ENCODE measurements around the gene WIPF3.
A peak's percentile ranks its signal among the peaks of the same experiment; 100 is the strongest.

Gene WIPF3

GRCh38 chr7:29806208-29806994 is at the start of gene WIPF3:
Gene WIPF3 (plus strand): TSS chr7:29806508. CDS start chr7:29834725, 28,217 bp downstream.
- peak in 8 of 10 donors; percentile 17 to 91 (median 32) for DNase-seq
- intact Hi-C loops (cut with DNase I), result no loop called here

GRCh38 chr7:29763266-29763665 is 43.0 kb upstream of the WIPF3 start:
- DNase-seq, result no peak
- intact Hi-C loops (cut with DNase I), result no loop called here

DNA sequence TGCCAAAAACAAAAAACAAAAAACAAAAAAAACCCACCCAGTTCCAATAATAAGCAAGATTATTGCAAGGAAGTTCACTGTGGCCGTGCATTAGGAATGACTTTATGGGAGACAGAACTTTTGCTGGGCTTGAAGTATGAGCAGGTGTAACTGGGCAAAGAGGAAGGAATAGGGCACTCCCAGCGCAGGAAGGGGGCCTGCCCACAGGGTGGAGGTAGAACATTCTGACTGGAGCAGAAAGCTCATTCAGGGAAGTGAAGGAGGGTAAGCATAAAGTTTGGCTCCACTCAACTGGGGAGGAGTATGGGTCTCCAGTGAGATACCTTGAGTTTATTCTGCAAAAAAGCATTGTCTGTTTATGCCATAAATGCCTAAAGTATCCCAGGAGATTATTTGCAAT is 42.1 kb upstream of the WIPF3 start:
- no peak for DNase-seq
- intact Hi-C loops (cut with DNase I), result no loop called here

DNA sequence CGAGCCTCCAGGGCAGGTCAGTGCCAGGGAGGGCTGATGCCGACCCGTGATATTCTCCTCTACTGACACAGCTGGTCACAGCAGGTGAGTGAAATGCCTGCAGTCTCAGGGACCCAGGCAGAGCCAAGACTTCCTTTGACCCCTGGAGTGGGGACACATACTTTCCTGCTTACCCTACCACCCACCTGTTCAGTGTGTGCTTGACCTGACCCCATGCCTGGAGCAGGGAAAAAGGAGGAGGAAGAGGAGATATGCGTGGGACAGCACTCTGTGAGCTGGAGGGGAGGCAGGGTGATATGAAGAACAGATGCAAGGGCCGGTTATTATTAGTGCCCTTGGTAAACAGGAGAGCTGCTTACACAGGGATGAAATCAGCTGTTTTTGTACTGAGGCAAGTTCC is 40.8 kb upstream of the WIPF3 start:
- intact Hi-C loops (cut with DNase I), result no loop called here
- no peak for DNase-seq

DNA sequence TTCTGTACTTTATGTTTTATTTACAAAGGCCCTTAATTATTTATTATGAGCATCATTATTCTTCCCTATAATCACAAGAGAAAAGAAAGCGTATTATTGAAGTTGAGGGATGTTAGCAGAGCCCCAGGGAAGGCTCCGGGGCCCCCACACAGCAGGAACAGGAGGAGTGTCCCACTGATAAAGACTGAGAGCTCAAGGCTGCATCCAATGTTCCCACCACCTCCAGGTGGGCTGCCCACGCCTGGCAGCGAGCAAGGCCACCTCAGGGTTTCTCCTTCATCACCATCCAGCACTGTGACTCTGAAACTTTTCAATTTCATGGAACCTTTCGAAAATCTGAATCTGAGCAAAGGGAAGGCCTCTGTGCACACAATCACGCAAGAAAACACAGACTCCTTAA is 35.9 kb upstream of the WIPF3 start:
- intact Hi-C loops (cut with DNase I), result no loop called here
- DNase-seq, result no peak

DNA sequence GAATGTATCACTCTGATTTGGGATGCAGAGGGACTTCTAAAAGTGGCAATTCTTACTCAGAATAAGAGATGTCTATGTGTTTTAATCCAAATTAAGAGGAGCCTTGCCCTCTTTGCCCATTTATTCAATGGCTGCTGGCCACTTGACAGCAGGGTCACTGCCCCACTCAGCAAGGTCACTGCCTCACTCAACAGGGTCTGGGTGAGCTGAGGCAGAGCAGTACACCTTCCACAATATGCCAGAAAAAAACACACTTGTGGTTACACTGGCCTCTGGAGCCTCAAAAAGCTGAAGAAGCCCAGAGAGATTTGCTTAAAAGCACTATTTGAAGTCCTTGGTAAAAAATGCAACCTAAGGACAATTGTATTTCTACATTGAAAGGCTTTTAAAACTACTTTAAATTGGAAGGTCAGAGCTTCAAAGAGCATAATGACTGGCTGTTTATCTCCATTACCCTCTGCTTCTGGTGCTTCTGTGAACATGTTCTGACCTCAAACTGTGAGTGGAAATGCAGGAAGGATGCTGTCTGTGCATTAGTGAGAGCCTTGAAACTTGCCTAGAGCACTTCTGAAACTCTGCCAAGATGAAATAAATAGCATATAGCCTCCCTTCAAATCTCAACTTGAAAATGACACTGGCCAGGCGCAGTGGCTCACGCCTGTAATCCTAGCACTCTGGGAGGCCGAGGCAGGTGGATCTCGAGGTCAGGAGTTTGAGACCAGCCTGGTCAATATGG is 35.1 kb upstream of the WIPF3 start:
- intact Hi-C loops (cut with DNase I), result no loop called here
- no peak for DNase-seq

DNA sequence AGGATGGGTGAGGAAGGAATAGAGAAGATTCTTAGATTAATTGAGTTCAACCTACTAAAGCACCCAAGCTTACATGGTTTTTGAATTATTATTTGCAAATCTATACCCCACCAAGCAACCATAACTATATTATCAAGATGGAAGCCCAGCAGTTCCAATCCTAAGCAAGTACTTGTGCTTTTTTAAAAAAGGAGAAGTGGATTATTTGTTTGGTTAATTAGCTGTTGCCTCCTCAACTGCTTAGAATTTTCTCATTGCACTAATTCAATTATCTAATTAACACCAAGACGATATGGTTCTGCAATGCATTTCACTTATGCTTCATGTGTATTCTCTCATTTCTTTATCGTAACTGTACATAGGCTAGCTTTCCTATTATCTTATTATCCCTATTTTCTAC is 27.3 kb upstream of the WIPF3 start:
- intact Hi-C loops (cut with DNase I), result no loop called here
- no peak for DNase-seq

GRCh38 chr7:29780346-29780745 is 26.0 kb upstream of the WIPF3 start:
- DNase-seq, result no peak
- intact Hi-C loops (cut with DNase I), result no loop called here

DNA sequence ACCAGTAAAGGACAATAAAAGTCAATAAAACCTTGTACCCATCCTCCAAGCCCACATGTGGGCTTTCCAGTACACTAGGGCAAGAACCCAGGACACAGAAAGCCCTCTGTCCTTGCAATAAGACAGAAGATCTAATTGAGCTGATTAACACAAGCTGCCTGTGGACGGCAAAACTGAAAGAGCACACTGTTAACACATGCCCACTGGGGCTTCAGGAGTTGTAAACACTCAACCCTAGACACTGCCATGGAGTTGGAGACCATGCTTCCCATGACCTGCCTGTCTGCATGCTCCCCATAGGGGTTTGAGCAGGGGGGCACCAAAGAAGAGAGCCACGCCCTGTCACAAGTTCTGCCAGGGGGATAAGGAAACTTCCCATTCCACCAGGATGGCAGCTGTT is 22.6 kb upstream of the WIPF3 start:
- intact Hi-C loops (cut with DNase I), result no loop called here
- no peak for DNase-seq

DNA sequence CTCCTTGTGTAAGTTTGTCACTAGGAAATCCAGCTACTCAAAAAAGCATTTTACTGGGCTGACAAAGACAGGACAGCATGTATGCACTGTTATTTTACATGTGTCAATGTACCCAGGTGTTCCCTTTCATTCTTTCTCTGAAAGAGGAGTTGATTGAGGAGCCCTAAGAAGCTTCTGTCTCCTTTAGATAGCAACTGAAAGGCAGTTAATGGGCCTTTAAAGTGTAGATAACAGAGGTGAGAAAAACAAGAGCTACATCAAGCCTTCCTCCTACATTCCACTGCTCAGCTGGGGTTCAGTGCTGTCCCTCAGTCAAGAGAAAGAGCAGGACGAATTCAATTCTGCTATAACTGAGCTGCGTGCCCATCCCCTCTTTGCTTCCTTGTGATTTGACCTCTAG is 12.8 kb upstream of the WIPF3 start:
- intact Hi-C loops (cut with DNase I), result no loop called here
- DNase-seq, result no peak

DNA sequence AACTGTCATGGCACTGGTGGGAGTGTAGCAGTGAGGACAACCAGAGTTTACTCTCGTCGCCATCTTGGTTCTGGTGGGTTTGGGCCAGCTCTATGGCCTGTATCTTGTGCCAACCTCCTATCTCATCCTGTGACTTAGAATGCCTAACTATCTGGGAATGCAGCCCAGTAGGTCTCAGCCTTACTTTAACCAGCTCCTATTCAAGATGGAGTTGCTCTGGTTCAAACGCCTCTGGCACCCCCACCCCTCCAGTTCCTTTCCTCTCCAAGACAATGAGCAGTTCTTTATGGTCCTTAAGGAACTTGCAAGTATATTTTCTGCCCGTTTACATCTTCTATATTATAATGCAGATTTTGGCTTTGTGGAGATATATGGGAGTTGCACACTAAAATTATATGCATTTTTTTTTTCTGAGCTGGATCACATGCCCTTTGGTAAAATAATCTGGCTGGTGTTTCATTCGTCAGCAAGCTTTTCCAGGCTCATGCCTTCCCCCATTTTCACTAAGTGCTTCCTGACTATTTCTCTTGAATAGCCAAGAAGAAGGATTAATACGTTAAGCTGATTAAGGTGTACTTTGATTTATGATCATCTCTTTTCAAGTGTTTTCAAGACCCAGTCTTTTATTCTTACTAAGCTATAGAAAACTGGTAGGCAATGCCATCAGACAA is 11.2 kb upstream of the WIPF3 start:
- no peak for DNase-seq
- intact Hi-C loops (cut with DNase I), result no loop called here

GRCh38 chr7:29795696-29796580 is 10.4 kb upstream of the WIPF3 start:
- no peak for DNase-seq
- intact Hi-C loops (cut with DNase I), result no loop called here

- no peak for DNase-seq
- intact Hi-C loops (cut with DNase I), result no loop called here
Measured at GRCh38 chr7:29797112-29797944, 9.0 kb upstream of the WIPF3 start.

DNA sequence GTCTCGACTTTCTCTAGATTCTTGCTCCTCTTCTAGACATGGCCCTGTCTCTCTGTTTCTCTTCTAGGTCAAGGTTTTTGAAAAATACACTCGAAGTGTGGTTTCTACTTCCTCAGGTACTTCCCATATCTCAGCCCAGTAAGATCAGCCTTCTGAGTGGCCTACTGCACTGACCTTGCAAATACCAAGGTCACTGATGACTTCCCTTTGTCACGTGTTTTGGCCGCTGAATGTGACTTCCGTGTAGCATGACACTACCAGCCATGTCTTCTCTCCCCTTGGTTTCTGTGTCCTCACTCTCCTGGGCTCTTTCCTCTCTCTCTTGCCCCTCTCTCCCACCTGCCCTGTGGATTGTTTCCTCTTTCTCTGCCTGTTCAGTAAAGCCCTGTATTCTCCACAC is 7.9 kb upstream of the WIPF3 start:
- intact Hi-C loops (cut with DNase I), result no loop called here
- DNase-seq, result no peak

- no peak for DNase-seq
- intact Hi-C loops (cut with DNase I), result no loop called here
Measured at GRCh38 chr7:29801929-29802328, 4.4 kb upstream of the WIPF3 start.

DNA sequence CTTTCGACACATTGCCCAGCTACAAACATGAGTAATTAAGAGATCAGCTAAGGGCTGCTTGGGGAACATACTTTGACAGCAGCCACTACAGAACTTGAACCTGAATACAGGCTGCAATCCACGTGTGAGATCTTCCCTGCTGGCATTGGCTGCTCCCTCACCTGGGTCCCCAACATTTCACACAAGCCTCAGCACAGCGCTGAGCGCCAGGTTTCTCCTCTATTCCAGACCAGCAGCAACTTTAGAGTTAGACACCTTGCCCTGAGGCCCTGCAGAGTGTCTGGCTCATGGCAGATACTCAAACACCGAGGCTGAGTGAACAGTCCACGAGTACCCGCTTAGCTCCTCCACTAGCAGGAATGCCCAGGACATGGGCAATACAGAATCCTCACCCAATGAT is 1.3 kb upstream of the WIPF3 start:
- intact Hi-C loops (cut with DNase I), result no loop called here
- DNase-seq, result no peak

GRCh38 chr7:29805886-29806207 is 461 bp upstream of the WIPF3 start:
- DNase-seq, result no peak
- intact Hi-C loops (cut with DNase I), result no loop called here

- DNase-seq, result peak in 6 of 10 donors; percentile 19 to 91 (median 56)
- intact Hi-C loops (cut with DNase I), result no loop called here
Measured at GRCh38 chr7:29806995-29807841, 910 bp downstream of the WIPF3 start.

All from posterior cingulate gyrus (tissue), 11 donors.